GM12892 (cell line): Measurements from ENCODE around the gene GPC2.

ENCODE experiments used
- POLR2A ChIP-seq: IDR thresholded peaks from 2 replicates; pipeline ENCODE4 v1.6.1; 2011; ENCODE audit warnings: low read depth, low read length, control low read depth
- POLR2AphosphoS5 ChIP-seq: IDR thresholded peaks from 2 replicates; pipeline ENCODE4 v1.6.1; 2011; ENCODE audit warnings: low read depth, low read length, control low read depth

DNA sequence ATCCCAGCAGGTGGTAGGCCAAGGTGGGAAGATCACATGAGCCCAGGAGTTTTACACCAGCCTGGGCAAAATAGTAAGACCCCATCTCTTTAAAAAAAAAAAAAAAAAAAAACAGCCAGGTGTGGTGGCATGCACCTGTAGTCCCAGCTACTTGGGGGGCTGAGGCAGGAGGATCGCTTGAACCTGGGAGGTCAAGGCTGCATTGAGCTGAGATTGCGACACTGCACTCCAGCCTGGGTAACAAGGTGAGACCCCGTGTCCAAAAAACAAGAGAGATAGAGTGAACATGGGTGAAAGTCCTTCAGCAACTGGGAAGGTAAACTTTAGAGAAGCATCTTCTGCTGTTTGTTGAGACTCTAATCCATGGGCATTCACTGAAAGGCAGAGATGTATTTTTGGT lies 34.7 kb downstream of the GPC2 start:
- TF ChIP-seq POLR2AphosphoS5, result no peak
- no peak for TF ChIP-seq POLR2A
